Measurements from ENCODE around the gene HDAC4. TPM values are rescaled to one million over a fixed set of nuclear protein-coding genes. Genes with fewer than 3 reads are reported as not detected.
A peak's percentile ranks its signal among the peaks of the same experiment; 100 is the strongest.

Gene HDAC4
- total and polyA plus RNA-seq, 9 of the 15 experiments (the other 6 are each of a cell fraction or from before 2014, with no cell fraction given) = 0.11 to 20.2 (median 4.0) TPM

GRCh38 chr2:239392688-239393387, 8.0 kb downstream of the HDAC4 start:
- TF ChIP-seq NFIC (IDR thresholded peaks at IDR 0.05) = peak; percentile 59
- no peak for TF ChIP-seq BDP1 (IDR thresholded peaks at IDR 0.05; ENCODE audit: insufficient read depth, insufficient read length)
- no peak for TF ChIP-seq SREBF1 (IDR thresholded peaks at IDR 0.05; ENCODE audit: borderline replicate concordance, low read depth, low read length)
- Histone ChIP-seq H3K4me3 (no peak overlapping the region), H3K9me1 (ENCODE audit: control insufficient read depth, insufficient read depth, low read length) (no peaks in the 10 kb centered on the region), H3K4me1 (replicated peaks in 1 of 2; ENCODE audit: control insufficient read depth in 2 of 2, insufficient read depth in 2 of 2, low read length in 2 of 2) (peaks cover 0 to 11% of the 10 kb centered on the region in 2 experiments; a peak in 2 of 5 replicates), H3K4me2 (ENCODE audit: insufficient read depth, low read length) (no peak overlapping the region), H3K36me3 (ENCODE audit: control insufficient read depth, insufficient read depth, low read length) (no peaks in the 10 kb centered on the region), H2AFZ (ENCODE audit: low read depth, low read length) (no peak overlapping the region), H3K27me3 (ENCODE audit: control insufficient read depth in 2 of 2, insufficient read depth in 2 of 2, low read length in 2 of 2) (no peaks in the 10 kb centered on the region), H3K9ac (ENCODE audit: insufficient read depth in 1 of 2, low read depth in 2 of 2, low read length in 2 of 2) (peak overlapping the region in 1 of 2 experiments; percentile 52; a peak in 1 of 4 replicates), H3K79me2 (ENCODE audit: control insufficient read depth, insufficient read depth, low read length) (peaks cover 34% of the 10 kb centered on the region), H3K9me3 (replicated peaks; ENCODE audit: control insufficient read depth, insufficient read depth, low read depth, low read length) (no peaks in the 10 kb centered on the region), H4K20me1 (replicated peaks; ENCODE audit: control insufficient read depth, insufficient read depth, low read length) (peaks cover 4% of the 10 kb centered on the region; the same call in 1 of the 2 replicates), H3K27ac (ENCODE audit: extremely low read depth, low read depth, low read length) (no peak overlapping the region)
- WGBS (ENCODE audit: insufficient coverage, low coverage, missing lambda C conversion rate) = 84% methylated on average over 6 of the region's 14 CpGs
- no peak for FAIRE-seq
- no TSS peak for BruUV-seq (replicated peaks)
- in situ Hi-C loops (cut with MboI) (no loop called here), intact Hi-C loops (cut with micrococcal nuclease) (loop anchor here (10.0 kb wide), 1 partner anchor 68 kb away; no protein-coding TSS in a partner anchor)
- CTCF ChIA-PET (ENCODE audit: low intra/inter-chr PET ratio) = no interaction called here
- POLR2A ChIA-PET = interaction anchor here (1.0 kb wide), 1 partner anchor 18 kb away, joined by 3 read pairs; no protein-coding TSS in a partner anchor
- ATAC-seq = no peak
- DNase-seq (ENCODE audit: extremely low read depth in 1 of 4, low spot score in 3 of 4) = no peak

- CTCF ChIA-PET (ENCODE audit: low intra/inter-chr PET ratio) = no interaction called here
- TF ChIP-seq NBN (IDR thresholded peaks at IDR 0.05; ENCODE audit: low read depth) = no peak
- TF ChIP-seq TRIM28 (IDR thresholded peaks at IDR 0.05) = no peak
- TF ChIP-seq IRF2 (CRISPR knock-in tag; IDR thresholded peaks at IDR 0.05) = no peak
- TF ChIP-seq ID3 (CRISPR knock-in tag; IDR thresholded peaks at IDR 0.05) = no peak
- no peak for TF ChIP-seq ID3 (tag; IDR thresholded peaks at IDR 0.05)
- TF ChIP-seq PCBP1 (IDR thresholded peaks at IDR 0.05; ENCODE audit: low read depth, low read length, poor library complexity, severe bottlenecking) = no peak
- TF ChIP-seq CEBPZ (IDR thresholded peaks at IDR 0.05; ENCODE audit: borderline replicate concordance, low read depth, low read length) = no peak
Measured at GRCh38 chr2:239392072-239392357, 8.8 kb downstream of the HDAC4 start.

More at GRCh38 chr2:239392072-239392357, 8.8 kb downstream of the HDAC4 start:
- Histone ChIP-seq H3K4me2 (ENCODE audit: insufficient read depth, low read length) (no peak overlapping the region), H4K20me1 (replicated peaks; ENCODE audit: control insufficient read depth, insufficient read depth, low read length) (peaks cover 3% of the 10 kb centered on the region; the same call in 1 of the 2 replicates), H3K4me3 (no peak overlapping the region), H3K79me2 (ENCODE audit: control insufficient read depth, insufficient read depth, low read length) (peaks cover 26% of the 10 kb centered on the region), H3K27ac (ENCODE audit: extremely low read depth, low read depth, low read length) (no peak overlapping the region), H3K4me1 (replicated peaks in 1 of 2; ENCODE audit: control insufficient read depth in 2 of 2, insufficient read depth in 2 of 2, low read length in 2 of 2) (peaks cover 0 to 9% of the 10 kb centered on the region in 2 experiments; a peak in 2 of 5 replicates), H3K9me3 (replicated peaks; ENCODE audit: control insufficient read depth, insufficient read depth, low read depth, low read length) (no peaks in the 10 kb centered on the region), H2AFZ (ENCODE audit: low read depth, low read length) (no peak overlapping the region), H3K27me3 (ENCODE audit: control insufficient read depth in 2 of 2, insufficient read depth in 2 of 2, low read length in 2 of 2) (no peaks in the 10 kb centered on the region), H3K9me1 (ENCODE audit: control insufficient read depth, insufficient read depth, low read length) (no peaks in the 10 kb centered on the region), H3K9ac (ENCODE audit: insufficient read depth in 1 of 2, low read depth in 2 of 2, low read length in 2 of 2) (no peak overlapping the region), H3K36me3 (ENCODE audit: control insufficient read depth, insufficient read depth, low read length) (no peaks in the 10 kb centered on the region)
- in situ Hi-C loops (cut with MboI) = no loop called here
- intact Hi-C loops (cut with micrococcal nuclease) = loop anchor here (10.0 kb wide), 1 partner anchor 67 kb away; no protein-coding TSS in a partner anchor
- no peak for FAIRE-seq
- no TSS peak for BruUV-seq (replicated peaks)
- POLR2A ChIA-PET = interaction anchor here (0.5 to 1.5 kb wide), 2 partner anchors 10 to 115 kb away, joined by 4 to 5 read pairs; no protein-coding TSS in a partner anchor
- 100% methylated on average over 7 of the region's 12 CpGs for WGBS (ENCODE audit: insufficient coverage, low coverage, missing lambda C conversion rate)
- ATAC-seq = no peak
- DNase-seq (ENCODE audit: extremely low read depth in 1 of 4, low spot score in 3 of 4) = no peak
